Measurements from ENCODE around the gene ARL17B.
"Not testable (repeated sequence)": the region's sequence is repeated elsewhere in the genome, so short reads cannot be mapped to it uniquely, and the experiment has no call there.

- not testable (repeated sequence) for TF ChIP-seq CTCF, EP300 (IDR thresholded peaks at IDR 0.05)
These were observed 48.3 kb upstream of the ARL17B start for GRCh38 chr17:46409864-46410263.
